IMR-90 (cell line): ENCODE data around the gene ALCAM. TPM values are rescaled to one million over a fixed set of nuclear protein-coding genes. Genes with fewer than 3 reads are reported as not detected.

Experiments used
- ATAC-seq: fragments of 200-7000 bp; cut with Tn5 transposase; 2 replicates; pipeline ENCODE4 v1.9.1; 2020; ENCODE audit warnings: low read depth, mild to moderate bottlenecking, moderate library complexity
- BruUV-seq: library from RNA; stranded (reverse); fragments of 400-500 nt; replicated peaks from 2 replicates; lab custom pipeline; 2021; lab: Mats Ljungman, UMichigan
- CTCF ChIA-PET: fragments of 300-600 bp; formaldehyde crosslinking; extraction: SDS; loops from one replicate; lab custom pipeline; 2021; ENCODE audit warnings: antibody characterized with exemption; lab: Yijun Ruan, JAX
- POLR2A ChIA-PET: fragments of 300-600 bp; sonication (Branson Sonifier 250); formaldehyde crosslinking; loops from one replicate; lab custom pipeline; 2022; ENCODE audit warnings: antibody characterized with exemption; ENCODE audit not compliant: unreplicated experiment; lab: Charles Lee
- DNase-seq: peaks from one replicate; pipeline ENCODE4 v3.0.0; 2013
- H2AFZ ChIP-seq: replicated peaks from 2 replicates; pipeline ENCODE3; 2013; ENCODE audit warnings: low read length, mild to moderate bottlenecking; ENCODE audit not compliant: poor library complexity
- H2AK5ac ChIP-seq: 2 replicates; pipeline ENCODE4 v1.6.1; 2013; ENCODE audit warnings: low read depth, low read length, inconsistent platforms
- H2AK9ac ChIP-seq: replicated peaks from 2 replicates; pipeline ENCODE3; 2013; ENCODE audit warnings: mild to moderate bottlenecking, low read depth, low read length, moderate library complexity; ENCODE audit not compliant: poor library complexity
- H2BK120ac ChIP-seq: 2 replicates; pipeline ENCODE4 v1.6.1; 2013; ENCODE audit warnings: low read depth, low read length, inconsistent platforms
- H2BK15ac ChIP-seq: 3 replicates; pipeline ENCODE4 v1.6.1; 2013; ENCODE audit warnings: low read depth, low read length, inconsistent platforms
- H2BK20ac ChIP-seq: 2 replicates; pipeline ENCODE4 v1.6.1; 2013; ENCODE audit warnings: low read depth, mild to moderate bottlenecking, inconsistent platforms, low read length, moderate library complexity
- H2BK5ac ChIP-seq: 2 replicates; pipeline ENCODE4 v1.6.1; 2013; ENCODE audit warnings: mild to moderate bottlenecking, low read depth, low read length, inconsistent platforms; ENCODE audit not compliant: poor library complexity, severe bottlenecking
- H3K14ac ChIP-seq: replicated peaks from 2 replicates; pipeline ENCODE4 v1.6.1; 2013; ENCODE audit warnings: low read depth, low read length, inconsistent platforms
- H3K18ac ChIP-seq: 2 replicates; pipeline ENCODE4 v1.6.1; 2013; ENCODE audit warnings: low read depth, low read length, control low read depth
- H3K23ac ChIP-seq: 2 replicates; pipeline ENCODE4 v1.6.1; 2013; ENCODE audit warnings: low read depth, low read length, inconsistent platforms
- H3K27ac ChIP-seq: 2 replicates; pipeline ENCODE4 v1.5.1; 2013; ENCODE audit warnings: mild to moderate bottlenecking, control low read depth, low read length; ENCODE audit not compliant: insufficient read depth
- H3K27me3 ChIP-seq: 2 replicates; pipeline ENCODE4 v1.6.1; 2013; ENCODE audit warnings: low read length; ENCODE audit not compliant: control insufficient read depth, insufficient read depth
- H3K36me3 ChIP-seq: 2 replicates; pipeline ENCODE4 v1.6.1; 2013; ENCODE audit warnings: low read length, mixed read lengths; ENCODE audit not compliant: control insufficient read depth, insufficient read depth
- H3K4ac ChIP-seq: 2 replicates; pipeline ENCODE4 v1.6.1; 2013; ENCODE audit warnings: low read depth, low read length, inconsistent platforms
- H3K4me1 ChIP-seq: 2 replicates; pipeline ENCODE4 v1.6.1; 2013; ENCODE audit warnings: low read length, mixed read lengths; ENCODE audit not compliant: control insufficient read depth, insufficient read depth
- H3K4me2 ChIP-seq: 2 replicates; pipeline ENCODE4 v1.6.1; 2013; ENCODE audit warnings: low read depth, mild to moderate bottlenecking, control low read depth, low read length, moderate library complexity
- H3K4me3 ChIP-seq: 2 replicates; pipeline ENCODE4 v1.5.1; 2013; ENCODE audit warnings: low read depth, mild to moderate bottlenecking, control low read depth, low read length, moderate library complexity; ENCODE audit not compliant: insufficient read depth
- H3K56ac ChIP-seq: 2 replicates; pipeline ENCODE4 v1.6.1; 2013; ENCODE audit warnings: low read length, inconsistent platforms; ENCODE audit not compliant: insufficient read depth; ENCODE audit errors: extremely low read depth
- H3K79me1 ChIP-seq, 2 experiments: 2 replicates each; pipeline ENCODE4 v1.6.1; 2013; ENCODE audit warnings: low read length in 2 of 2, inconsistent platforms in 1 of 2, low read depth in 1 of 2
- H3K9ac ChIP-seq: 2 replicates; pipeline ENCODE4 v1.6.1; 2013; ENCODE audit warnings: low read depth, low read length, control low read depth
- H3K9me1 ChIP-seq: 2 replicates; pipeline ENCODE4 v1.6.1; 2013; ENCODE audit warnings: low read length, inconsistent platforms; ENCODE audit not compliant: insufficient read depth
- H3K9me3 ChIP-seq: 2 replicates; pipeline ENCODE4 v1.6.1; 2013; ENCODE audit warnings: low read length; ENCODE audit not compliant: control insufficient read depth, insufficient read depth
- H4K20me1 ChIP-seq: 2 replicates; pipeline ENCODE4 v1.6.1; 2013; ENCODE audit warnings: low read length, inconsistent platforms; ENCODE audit not compliant: insufficient read depth
- H4K5ac ChIP-seq: 2 replicates; pipeline ENCODE4 v1.6.1; 2013; ENCODE audit warnings: mild to moderate bottlenecking, low read depth, low read length, control low read depth
- H4K8ac ChIP-seq, 2 experiments: 2 replicates each; pipeline ENCODE4 v1.6.1; 2013; ENCODE audit warnings: low read depth in 2 of 2, low read length in 2 of 2, control low read depth in 1 of 2, inconsistent platforms in 1 of 2
- H4K91ac ChIP-seq: 2 replicates; pipeline ENCODE4 v1.6.1; 2013; ENCODE audit warnings: low read depth, low read length, inconsistent platforms; ENCODE audit not compliant: insufficient read depth
- CHD1 ChIP-seq: IDR thresholded peaks from 2 replicates; pipeline ENCODE4 v1.6.1; 2012; ENCODE audit warnings: low read depth, low read length, improper control_type of control experiment
- MAFK ChIP-seq: IDR thresholded peaks from 2 replicates; pipeline ENCODE4 v1.6.1; 2012; ENCODE audit warnings: low read depth, low read length, improper control_type of control experiment
- NFE2L2 ChIP-seq: fragments of 150-350 bp; IDR thresholded peaks from 2 replicates; pipeline ENCODE4 v1.6.1; 2016; ENCODE audit warnings: low read depth, mild to moderate bottlenecking, low read length
- RCOR1 ChIP-seq: IDR thresholded peaks from 2 replicates; pipeline ENCODE4 v1.6.1; 2012; ENCODE audit warnings: mild to moderate bottlenecking, low read length, improper control_type of control experiment; ENCODE audit not compliant: insufficient replicate concordance
- RFX5 ChIP-seq: IDR thresholded peaks from 2 replicates; pipeline ENCODE4 v1.8.0; 2012; ENCODE audit warnings: low read depth, mild to moderate bottlenecking, low read length, moderate library complexity
- USF2 ChIP-seq: fragments of 150-350 bp; IDR thresholded peaks from 2 replicates; pipeline ENCODE4 v1.6.1; 2017; ENCODE audit warnings: mild to moderate bottlenecking, antibody characterized with exemption, low read length, low read depth
- WGBS, 2 experiments: methylation state at CpG; one replicate each; pipeline versions ENCODE4 v1.1.5 to v1.1.7; 2013; ENCODE audit warnings: missing lambda C conversion rate in 2 of 2; ENCODE audit not compliant: insufficient read length in 1 of 2; ENCODE audit errors: extremely low coverage in 2 of 2; 5-methylcytosine and 5-hydroxymethylcytosine counted together
- dilution Hi-C: fragments of 300-500 bp; cut with HindIII; formaldehyde crosslinking; loops from one replicate; pipeline ENCODE4 v1.14.3; 2018; ENCODE audit warnings: low sequenced_read_pairs; ENCODE audit not compliant: unreplicated experiment
- in situ Hi-C: fragments of 300-500 bp; cut with MboI; formaldehyde crosslinking; loops from 3 replicates; pipeline ENCODE4 v1.14.3; 2019; ENCODE audit warnings: low sequenced_read_pairs, inconsistent platforms, mixed read lengths
- intact Hi-C: fragments of 100-400 bp; cut with micrococcal nuclease; formaldehyde crosslinking; loops from 2 replicates; pipeline ENCODE4 v1.10.0; 2022
- polyA plus RNA-seq, 3 experiments: library from polyadenylated mRNA; depleted of rRNA; stranded (reverse); fragments of >200 nt; gene quantifications; 2 replicates each; pipeline ENCODE4 v1.2.3, GENCODE V29; 2012; ENCODE audit warnings: low replicate concordance in 1 of 3
- total RNA-seq: library from RNA; depleted of rRNA; stranded (reverse); fragments of >200 nt; gene quantifications from 2 replicates; pipeline ENCODE4 v1.2.3, GENCODE V29; 2012
- TF ChIP-seq, protein P1 (sequence below): conservative IDR thresholded peaks from 2 replicates; pipeline ENCODE4 v1.5.1; 2012; ENCODE audit warnings: mild to moderate bottlenecking, low read depth, low read length, improper control_type of control experiment

The ALCAM gene
- total and polyA plus RNA-seq, 2 of the 4 experiments (the other 2 are of a cell fraction), result 117 to 423 TPM

DNA sequence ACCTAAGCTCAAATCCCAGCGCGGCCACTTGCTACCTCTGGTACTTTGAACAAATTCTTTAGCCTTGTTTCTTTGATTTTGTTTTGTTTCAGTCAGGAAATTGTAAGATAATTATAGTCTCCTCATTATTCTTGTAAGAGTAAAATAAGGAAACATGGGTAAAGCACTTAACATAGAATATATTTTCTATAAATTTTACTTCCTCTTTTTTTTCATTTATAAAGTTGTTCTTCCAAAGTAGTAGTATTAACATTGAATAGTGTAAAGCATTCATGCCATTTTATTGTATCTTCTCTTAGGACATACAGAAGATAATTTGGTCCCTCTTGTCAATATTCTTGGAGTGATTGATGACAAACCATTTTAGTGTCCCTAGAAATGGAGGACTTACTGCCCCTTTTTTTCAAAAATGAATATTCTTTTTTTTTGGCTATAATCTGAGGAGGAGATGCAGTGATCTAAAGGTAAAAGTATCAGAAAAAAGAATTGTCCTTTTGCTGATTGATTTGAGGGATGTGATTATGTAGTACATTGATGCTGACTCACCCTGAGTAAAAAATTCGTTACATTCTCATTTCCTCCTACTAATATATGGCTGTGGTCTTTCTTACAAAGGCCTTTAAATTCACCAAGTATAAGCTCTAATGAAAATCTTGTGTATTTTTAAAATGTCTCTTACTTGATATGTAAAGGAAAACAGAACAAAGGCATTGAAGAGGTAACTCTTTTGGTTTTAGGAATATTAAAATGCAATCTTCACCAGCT lies 51.0 kb downstream of the ALCAM start:
- no peak overlapping the region; the same call in 1 of the 2 replicates for H2BK20ac ChIP-seq
- no peak overlapping the region for H3K56ac ChIP-seq
- no peak overlapping the region for H2AK9ac ChIP-seq
- BruUV-seq, result no TSS peak
- no peak overlapping the region for H3K4me3 ChIP-seq
- H3K23ac ChIP-seq, result no peak overlapping the region
- H2AFZ ChIP-seq, result no peak overlapping the region
- H3K9ac ChIP-seq, result no peak overlapping the region
- POLR2A ChIA-PET, result no interaction called here
- peak; percentile 36; the same call in 1 of the 2 replicates for TF ChIP-seq NFE2L2
- TF ChIP-seq RFX5, result no peak
- TF ChIP-seq, protein P1, sequence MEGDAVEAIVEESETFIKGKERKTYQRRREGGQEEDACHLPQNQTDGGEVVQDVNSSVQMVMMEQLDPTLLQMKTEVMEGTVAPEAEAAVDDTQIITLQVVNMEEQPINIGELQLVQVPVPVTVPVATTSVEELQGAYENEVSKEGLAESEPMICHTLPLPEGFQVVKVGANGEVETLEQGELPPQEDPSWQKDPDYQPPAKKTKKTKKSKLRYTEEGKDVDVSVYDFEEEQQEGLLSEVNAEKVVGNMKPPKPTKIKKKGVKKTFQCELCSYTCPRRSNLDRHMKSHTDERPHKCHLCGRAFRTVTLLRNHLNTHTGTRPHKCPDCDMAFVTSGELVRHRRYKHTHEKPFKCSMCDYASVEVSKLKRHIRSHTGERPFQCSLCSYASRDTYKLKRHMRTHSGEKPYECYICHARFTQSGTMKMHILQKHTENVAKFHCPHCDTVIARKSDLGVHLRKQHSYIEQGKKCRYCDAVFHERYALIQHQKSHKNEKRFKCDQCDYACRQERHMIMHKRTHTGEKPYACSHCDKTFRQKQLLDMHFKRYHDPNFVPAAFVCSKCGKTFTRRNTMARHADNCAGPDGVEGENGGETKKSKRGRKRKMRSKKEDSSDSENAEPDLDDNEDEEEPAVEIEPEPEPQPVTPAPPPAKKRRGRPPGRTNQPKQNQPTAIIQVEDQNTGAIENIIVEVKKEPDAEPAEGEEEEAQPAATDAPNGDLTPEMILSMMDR, result no peak
- no peak for TF ChIP-seq CHD1
- TF ChIP-seq USF2, result no peak
- TF ChIP-seq MAFK, result 0 out of 2 replicates have a peak, but pooled peaks have one; percentile 25
- no peak for TF ChIP-seq RCOR1
- H3K36me3 ChIP-seq, result no peaks in the 10 kb centered on the region
- intact Hi-C loops (no loop called here), dilution Hi-C loops (no loop called here), in situ Hi-C loops (no loop called here)
- H3K14ac ChIP-seq, result no peak overlapping the region
- no peak overlapping the region for H4K91ac ChIP-seq
- CTCF ChIA-PET, result no interaction called here
- peaks cover 6% of the 10 kb centered on the region; the same call in 1 of the 2 replicates for H4K20me1 ChIP-seq
- no peak overlapping the region; the same call in 1 of the 2 replicates for H4K5ac ChIP-seq
- no peak overlapping the region for H3K4me2 ChIP-seq
- H2AK5ac ChIP-seq, result no peak overlapping the region
- H3K18ac ChIP-seq, result peak overlapping the region; percentile 72; the same call in 1 of the 2 replicates
- DNase-seq, result peak; percentile 52
- no peak overlapping the region for H3K27ac ChIP-seq
- H3K9me1 ChIP-seq, result peaks cover 2% of the 10 kb centered on the region; the same call in 1 of the 2 replicates
- peak overlapping the region in 1 of 2 experiments; percentile 30; a peak in 1 of 4 replicates for H4K8ac ChIP-seq
- peaks cover 2% of the 10 kb centered on the region; the same call in 1 of the 2 replicates for H3K4me1 ChIP-seq
- no peaks in the 10 kb centered on the region for H3K27me3 ChIP-seq
- H2BK5ac ChIP-seq, result peak overlapping the region; percentile 70
- H3K9me3 ChIP-seq, result no peaks in the 10 kb centered on the region
- H3K4ac ChIP-seq, result no peak overlapping the region
- no peak overlapping the region for H2BK15ac ChIP-seq
- H2BK120ac ChIP-seq, result peak overlapping the region; percentile 28; the same call in 1 of the 2 replicates
- peaks cover 23 to 61% of the 10 kb centered on the region in 2 experiments for H3K79me1 ChIP-seq
- no CpG with 5 or more reads among the region's 3 CpGs for WGBS, 2 experiments
- no peak for ATAC-seq
